GM23338 (cell line): ENCODE measurements around the gene UIMC1. TPM values are rescaled to one million over a fixed set of nuclear protein-coding genes. Genes with fewer than 3 reads are reported as not detected.

Experiments
- ATAC-seq: fragments of 200-7000 bp; cut with Tn5 transposase; 3 replicates; pipeline ENCODE4 v1.9.1; 2020
- DNase-seq: peaks from one replicate; pipeline ENCODE4 v3.0.0-alpha.2; 2015; ENCODE audit warnings: low spot score
- H2AFZ ChIP-seq: fragments of 200-600 bp; sonication (generic); 2 replicates; pipeline ENCODE4 v1.8.0; 2016; ENCODE audit warnings: antibody characterized with exemption, mild to moderate bottlenecking, moderate library complexity
- H3F3A ChIP-seq: fragments of 200-600 bp; sonication (generic); replicated peaks from 2 replicates; pipeline ENCODE4 v1.8.0; 2017; ENCODE audit warnings: antibody characterized with exemption, mixed run types, low read depth
- H3K27ac ChIP-seq: fragments of 200-600 bp; sonication (generic); 2 replicates; pipeline ENCODE4 v1.6.1; 2016; ENCODE audit warnings: low read depth
- H3K27me3 ChIP-seq: fragments of 200-600 bp; sonication (generic); 2 replicates; pipeline ENCODE4 v1.8.0; 2016; ENCODE audit warnings: mild to moderate bottlenecking, mixed run types, moderate library complexity; ENCODE audit not compliant: insufficient read depth
- H3K36me3 ChIP-seq: fragments of 200-600 bp; sonication (generic); 2 replicates; pipeline ENCODE4 v1.8.0; 2016; ENCODE audit warnings: mild to moderate bottlenecking; ENCODE audit not compliant: insufficient read depth
- H3K4me1 ChIP-seq: fragments of 200-600 bp; sonication (generic); 2 replicates; pipeline ENCODE4 v1.8.0; 2016; ENCODE audit warnings: mild to moderate bottlenecking, moderate library complexity; ENCODE audit not compliant: insufficient read depth
- H3K4me2 ChIP-seq: fragments of 200-600 bp; sonication (generic); 2 replicates; pipeline ENCODE4 v1.7.1; 2017; ENCODE audit warnings: mixed run types
- H3K4me3 ChIP-seq: fragments of 200-600 bp; sonication (generic); 2 replicates; pipeline ENCODE4 v1.6.1; 2016; ENCODE audit warnings: mixed run types
- H3K79me2 ChIP-seq: fragments of 200-600 bp; sonication (generic); replicated peaks from 2 replicates; pipeline ENCODE4 v1.8.0; 2017; ENCODE audit warnings: mild to moderate bottlenecking; ENCODE audit not compliant: insufficient read depth
- H3K9me2 ChIP-seq: fragments of 200-600 bp; sonication (generic); 2 replicates; pipeline ENCODE4 v1.8.0; 2017; ENCODE audit not compliant: insufficient read depth
- H4K20me1 ChIP-seq: fragments of 200-600 bp; sonication (generic); replicated peaks from 2 replicates; pipeline ENCODE4 v1.8.0; 2017; ENCODE audit warnings: mild to moderate bottlenecking; ENCODE audit not compliant: insufficient read depth
- H3K27ac Mint-ChIP-seq: 2 replicates; pipeline ENCODE4 v1.8.0; 2020; ENCODE audit warnings: inconsistent platforms, mild to moderate bottlenecking, moderate library complexity, mixed read lengths
- H3K27me3 Mint-ChIP-seq: 3 replicates; pipeline ENCODE4 v1.8.0; 2022; ENCODE audit warnings: low read depth, mild to moderate bottlenecking, moderate library complexity, mixed read lengths, inconsistent platforms; ENCODE audit not compliant: insufficient read depth, poor library complexity
- H3K36me3 Mint-ChIP-seq: 3 replicates; pipeline ENCODE4 v1.8.0; 2021; ENCODE audit warnings: low read depth, mild to moderate bottlenecking, inconsistent platforms, moderate library complexity, mixed read lengths
- H3K4me1 Mint-ChIP-seq: 3 replicates; pipeline ENCODE4 v1.8.0; 2020; ENCODE audit warnings: mild to moderate bottlenecking, inconsistent platforms, mixed read lengths
- H3K4me3 Mint-ChIP-seq: 3 replicates; pipeline ENCODE4 v1.8.0; 2021; ENCODE audit warnings: moderate library complexity, mild to moderate bottlenecking, inconsistent platforms, mixed read lengths
- H3K9me3 Mint-ChIP-seq: 3 replicates; pipeline ENCODE4 v1.8.0; 2020; ENCODE audit warnings: moderate library complexity, mild to moderate bottlenecking, inconsistent platforms, mixed read lengths
- CREB1 ChIP-seq: fragments of 250-450 bp; sonication (Bioruptor Pico); IDR thresholded peaks from 2 replicates; pipeline ENCODE4 v1.5.0; 2020; ENCODE audit warnings: low read depth, mild to moderate bottlenecking, moderate library complexity
- CTCF ChIP-seq, 2 experiments: fragments of 200-600 bp in 1 of 2; sonication (generic) in 1 of 2; conservative IDR thresholded peaks; 2 replicates each; pipeline versions ENCODE4 v1.5.1 to v1.6.1; 2016 to 2017; ENCODE audit warnings: antibody characterized with exemption in 2 of 2, low read depth in 2 of 2, mild to moderate bottlenecking in 2 of 2, moderate library complexity in 1 of 2
- ETS1 ChIP-seq: IDR thresholded peaks from 2 replicates; pipeline ENCODE4 v1.6.1; 2016; ENCODE audit warnings: antibody characterized with exemption
- EZH2 ChIP-seq: fragments of 200-600 bp; sonication (generic); IDR thresholded peaks from one replicate; pipeline ENCODE4 v1.8.0; 2017; ENCODE audit warnings: antibody characterized with exemption, mild to moderate bottlenecking, low read depth; ENCODE audit not compliant: unreplicated experiment
- EZH2phosphoT487 ChIP-seq: fragments of 200-600 bp; sonication (generic); IDR thresholded peaks from one replicate; pipeline ENCODE4 v1.8.1; 2018; ENCODE audit warnings: antibody characterized with exemption; ENCODE audit not compliant: unreplicated experiment
- JUNB ChIP-seq: IDR thresholded peaks from one replicate; pipeline ENCODE4 v1.6.1; 2016; ENCODE audit warnings: antibody characterized with exemption; ENCODE audit not compliant: unreplicated experiment
- NANOG ChIP-seq: IDR thresholded peaks from 2 replicates; pipeline ENCODE4 v1.6.1; 2016; ENCODE audit warnings: antibody characterized with exemption, borderline replicate concordance
- POLR2AphosphoS5 ChIP-seq: IDR thresholded peaks from 2 replicates; pipeline ENCODE4 v1.6.1; 2016; ENCODE audit warnings: antibody characterized with exemption, low read depth
- REST ChIP-seq: IDR thresholded peaks from one replicate; pipeline ENCODE4 v1.6.1; 2018; ENCODE audit warnings: antibody characterized with exemption; ENCODE audit not compliant: unreplicated experiment
- STAT1 ChIP-seq: IDR thresholded peaks from one replicate; pipeline ENCODE4 v1.6.1; 2016; ENCODE audit warnings: antibody characterized with exemption; ENCODE audit not compliant: unreplicated experiment
- ZNF114 ChIP-seq: fragments of 250-450 bp; sonication (Bioruptor Pico); IDR thresholded peaks from 2 replicates; pipeline ENCODE4 v1.5.0; 2020; ENCODE audit warnings: mild to moderate bottlenecking, moderate library complexity
- ZNF331 ChIP-seq: fragments of 250-450 bp; sonication (Bioruptor Pico); IDR thresholded peaks from 2 replicates; pipeline ENCODE4 v1.5.0; 2020; ENCODE audit warnings: low read depth, mild to moderate bottlenecking, moderate library complexity
- polyA plus RNA-seq: library from polyadenylated mRNA; unstranded; fragments of >200 nt; fragmentation: Nextera tagmentation; extraction: Ambion mirVana; gene quantifications from 2 replicates; pipeline ENCODE4 v1.2.1, GENCODE V29; 2016
- total RNA-seq: library from RNA; depleted of rRNA; stranded (reverse); fragments of >200 nt; shearing (Covaris generic); gene quantifications from 2 replicates; pipeline ENCODE4 v1.2.3, GENCODE V29; 2014
- TF ChIP-seq, protein P1 (sequence below): fragments of 250-450 bp; sonication (Bioruptor Pico); IDR thresholded peaks from 2 replicates; pipeline ENCODE4 v1.5.0; 2020; ENCODE audit warnings: mild to moderate bottlenecking, moderate library complexity

UIMC1 gene
- total and polyA plus RNA-seq, 2 experiments from 2014 or later: 36.4 to 40.1 TPM

GRCh38 chr5:176855598-176855997, 151.0 kb downstream of the UIMC1 start:
- H3K9me2 ChIP-seq: no peaks in the 10 kb centered on the region
- H3K79me2 ChIP-seq: no peaks in the 10 kb centered on the region
- no peaks in the 10 kb centered on the region for H3F3A ChIP-seq
- H3K27ac ChIP-seq: no peak overlapping the region
- H3K9me3 Mint-ChIP-seq: no peaks in the 10 kb centered on the region
- H3K27me3 Mint-ChIP-seq: peaks cover 23% of the 10 kb centered on the region
- no peak overlapping the region for H3K4me2 ChIP-seq
- H3K4me3 Mint-ChIP-seq: no peak overlapping the region
- no peaks in the 10 kb centered on the region for H3K4me1 ChIP-seq
- no peak overlapping the region for H3K4me3 ChIP-seq
- no peaks in the 10 kb centered on the region for H3K27me3 ChIP-seq
- no peaks in the 10 kb centered on the region; the same call in 2 of the 3 replicates for H3K36me3 Mint-ChIP-seq
- H3K4me1 Mint-ChIP-seq: peaks cover 3% of the 10 kb centered on the region; the same call in 2 of the 3 replicates
- H3K36me3 ChIP-seq: no peaks in the 10 kb centered on the region
- no peak overlapping the region for H3K27ac Mint-ChIP-seq
- H2AFZ ChIP-seq: no peak overlapping the region
- ATAC-seq: no peak
- H4K20me1 ChIP-seq: no peaks in the 10 kb centered on the region
- no peak for DNase-seq
- no peak for TF ChIP-seq EZH2
- TF ChIP-seq, protein P1, sequence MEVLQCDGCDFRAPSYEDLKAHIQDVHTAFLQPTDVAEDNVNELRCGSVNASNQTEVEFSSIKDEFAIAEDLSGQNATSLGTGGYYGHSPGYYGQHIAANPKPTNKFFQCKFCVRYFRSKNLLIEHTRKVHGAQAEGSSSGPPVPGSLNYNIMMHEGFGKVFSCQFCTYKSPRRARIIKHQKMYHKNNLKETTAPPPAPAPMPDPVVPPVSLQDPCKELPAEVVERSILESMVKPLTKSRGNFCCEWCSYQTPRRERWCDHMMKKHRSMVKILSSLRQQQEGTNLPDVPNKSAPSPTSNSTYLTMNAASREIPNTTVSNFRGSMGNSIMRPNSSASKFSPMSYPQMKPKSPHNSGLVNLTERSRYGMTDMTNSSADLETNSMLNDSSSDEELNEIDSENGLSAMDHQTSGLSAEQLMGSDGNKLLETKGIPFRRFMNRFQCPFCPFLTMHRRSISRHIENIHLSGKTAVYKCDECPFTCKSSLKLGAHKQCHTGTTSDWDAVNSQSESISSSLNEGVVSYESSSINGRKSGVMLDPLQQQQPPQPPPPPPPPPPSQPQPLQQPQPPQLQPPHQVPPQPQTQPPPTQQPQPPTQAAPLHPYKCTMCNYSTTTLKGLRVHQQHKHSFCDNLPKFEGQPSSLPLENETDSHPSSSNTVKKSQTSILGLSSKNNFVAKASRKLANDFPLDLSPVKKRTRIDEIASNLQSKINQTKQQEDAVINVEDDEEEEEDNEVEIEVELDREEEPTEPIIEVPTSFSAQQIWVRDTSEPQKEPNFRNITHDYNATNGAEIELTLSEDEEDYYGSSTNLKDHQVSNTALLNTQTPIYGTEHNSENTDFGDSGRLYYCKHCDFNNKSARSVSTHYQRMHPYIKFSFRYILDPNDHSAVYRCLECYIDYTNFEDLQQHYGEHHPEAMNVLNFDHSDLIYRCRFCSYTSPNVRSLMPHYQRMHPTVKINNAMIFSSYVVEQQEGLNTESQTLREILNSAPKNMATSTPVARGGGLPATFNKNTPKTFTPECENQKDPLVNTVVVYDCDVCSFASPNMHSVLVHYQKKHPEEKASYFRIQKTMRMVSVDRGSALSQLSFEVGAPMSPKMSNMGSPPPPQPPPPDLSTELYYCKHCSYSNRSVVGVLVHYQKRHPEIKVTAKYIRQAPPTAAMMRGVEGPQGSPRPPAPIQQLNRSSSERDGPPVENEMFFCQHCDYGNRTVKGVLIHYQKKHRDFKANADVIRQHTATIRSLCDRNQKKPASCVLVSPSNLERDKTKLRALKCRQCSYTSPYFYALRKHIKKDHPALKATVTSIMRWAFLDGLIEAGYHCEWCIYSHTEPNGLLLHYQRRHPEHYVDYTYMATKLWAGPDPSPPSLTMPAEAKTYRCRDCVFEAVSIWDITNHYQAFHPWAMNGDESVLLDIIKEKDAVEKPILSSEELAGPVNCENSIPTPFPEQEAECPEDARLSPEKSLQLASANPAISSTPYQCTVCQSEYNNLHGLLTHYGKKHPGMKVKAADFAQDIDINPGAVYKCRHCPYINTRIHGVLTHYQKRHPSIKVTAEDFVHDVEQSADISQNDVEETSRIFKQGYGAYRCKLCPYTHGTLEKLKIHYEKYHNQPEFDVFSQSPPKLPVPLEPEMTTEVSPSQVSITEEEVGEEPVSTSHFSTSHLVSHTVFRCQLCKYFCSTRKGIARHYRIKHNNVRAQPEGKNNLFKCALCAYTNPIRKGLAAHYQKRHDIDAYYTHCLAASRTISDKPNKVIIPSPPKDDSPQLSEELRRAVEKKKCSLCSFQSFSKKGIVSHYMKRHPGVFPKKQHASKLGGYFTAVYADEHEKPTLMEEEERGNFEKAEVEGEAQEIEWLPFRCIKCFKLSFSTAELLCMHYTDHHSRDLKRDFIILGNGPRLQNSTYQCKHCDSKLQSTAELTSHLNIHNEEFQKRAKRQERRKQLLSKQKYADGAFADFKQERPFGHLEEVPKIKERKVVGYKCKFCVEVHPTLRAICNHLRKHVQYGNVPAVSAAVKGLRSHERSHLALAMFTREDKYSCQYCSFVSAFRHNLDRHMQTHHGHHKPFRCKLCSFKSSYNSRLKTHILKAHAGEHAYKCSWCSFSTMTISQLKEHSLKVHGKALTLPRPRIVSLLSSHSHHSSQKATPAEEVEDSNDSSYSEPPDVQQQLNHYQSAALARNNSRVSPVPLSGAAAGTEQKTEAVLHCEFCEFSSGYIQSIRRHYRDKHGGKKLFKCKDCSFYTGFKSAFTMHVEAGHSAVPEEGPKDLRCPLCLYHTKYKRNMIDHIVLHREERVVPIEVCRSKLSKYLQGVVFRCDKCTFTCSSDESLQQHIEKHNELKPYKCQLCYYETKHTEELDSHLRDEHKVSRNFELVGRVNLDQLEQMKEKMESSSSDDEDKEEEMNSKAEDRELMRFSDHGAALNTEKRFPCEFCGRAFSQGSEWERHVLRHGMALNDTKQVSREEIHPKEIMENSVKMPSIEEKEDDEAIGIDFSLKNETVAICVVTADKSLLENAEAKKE (CRISPR knock-in tag): no peak
- TF ChIP-seq REST: no peak
- no peak for TF ChIP-seq CTCF (conservative IDR thresholded peaks at IDR 0.05; ENCODE audit: low read depth in 2 of 2)
- no peak for TF ChIP-seq NANOG
- TF ChIP-seq ETS1: no peak
- TF ChIP-seq CREB1 (CRISPR knock-in tag): no peak
- no peak for TF ChIP-seq EZH2phosphoT487
- TF ChIP-seq ZNF331 (CRISPR knock-in tag): no peak
- TF ChIP-seq ZNF114 (CRISPR knock-in tag): no peak
- TF ChIP-seq STAT1: no peak
- no peak for TF ChIP-seq POLR2AphosphoS5
- no peak for TF ChIP-seq JUNB
